DND-41 (cell line): ENCODE results near the gene RMND5B.
A peak's percentile ranks its signal among the peaks of the same experiment; 100 is the strongest.

Experiments used
- ATAC-seq: fragments of 200-7000 bp; cut with Tn5 transposase; 3 replicates; pipeline ENCODE4 v1.9.1; 2021; ENCODE audit warnings: low read depth; ENCODE audit not compliant: insufficient read depth
- DNase-seq: peaks from one replicate; pipeline ENCODE4 v3.0.0-alpha.2; 2020
- H2AFZ ChIP-seq: 2 replicates; pipeline ENCODE4 v1.6.0; 2012; ENCODE audit warnings: low read depth, low read length
- H3K27ac ChIP-seq: 2 replicates; pipeline ENCODE4 v1.5.1; 2012; ENCODE audit warnings: low read length, inconsistent platforms
- H3K27me3 ChIP-seq: fragments of 200-600 bp; sonication (generic); 2 replicates; pipeline ENCODE4 v1.6.0; 2012; ENCODE audit warnings: low read length, mild to moderate bottlenecking, inconsistent platforms; ENCODE audit not compliant: insufficient read depth, poor library complexity
- H3K36me3 ChIP-seq: 2 replicates; pipeline ENCODE4 v1.5.1; 2012; ENCODE audit warnings: low read length, inconsistent platforms; ENCODE audit not compliant: insufficient read depth
- H3K4me1 ChIP-seq: 2 replicates; pipeline ENCODE4 v1.5.1; 2012; ENCODE audit warnings: mild to moderate bottlenecking, low read length; ENCODE audit not compliant: insufficient read depth
- H3K4me2 ChIP-seq: 2 replicates; pipeline ENCODE4 v1.6.0; 2012; ENCODE audit warnings: mild to moderate bottlenecking, moderate library complexity, low read length, inconsistent platforms; ENCODE audit not compliant: insufficient read depth
- H3K4me3 ChIP-seq, 2 experiments: fragments of 200-600 bp in 1 of 2; shearing (Covaris generic) in 1 of 2; 2 replicates each; pipeline ENCODE4 v1.5.1; 2012 to 2016; ENCODE audit warnings: inconsistent platforms in 2 of 2, low read length in 2 of 2, mild to moderate bottlenecking in 2 of 2, low read depth in 1 of 2, moderate library complexity in 1 of 2
- H3K79me2 ChIP-seq: 2 replicates; pipeline ENCODE4 v1.6.0; 2012; ENCODE audit warnings: low read length, inconsistent platforms; ENCODE audit not compliant: insufficient read depth
- H3K9ac ChIP-seq: 2 replicates; pipeline ENCODE4 v1.6.0; 2012; ENCODE audit warnings: low read depth, mild to moderate bottlenecking, inconsistent platforms, low read length, moderate library complexity
- H3K9me3 ChIP-seq: 2 replicates; pipeline ENCODE4 v1.5.1; 2012; ENCODE audit warnings: low read length, moderate library complexity, mild to moderate bottlenecking, inconsistent platforms; ENCODE audit not compliant: insufficient read depth, severe bottlenecking
- H4K20me1 ChIP-seq: 2 replicates; pipeline ENCODE4 v1.6.0; 2012; ENCODE audit warnings: low read length; ENCODE audit not compliant: insufficient read depth
- EZH2 ChIP-seq: IDR thresholded peaks from 3 replicates; pipeline ENCODE4 v1.6.1; 2012; ENCODE audit warnings: borderline replicate concordance, low read depth, mild to moderate bottlenecking, moderate library complexity, low read length, inconsistent platforms; ENCODE audit not compliant: severe bottlenecking
- TF ChIP-seq, protein P1 (sequence below): IDR thresholded peaks from 2 replicates; pipeline ENCODE4 v1.5.1; 2012; ENCODE audit warnings: borderline replicate concordance, low read length, moderate library complexity, mild to moderate bottlenecking; ENCODE audit not compliant: poor library complexity, severe bottlenecking; ENCODE audit errors: extremely low read depth

RMND5B gene

DNA sequence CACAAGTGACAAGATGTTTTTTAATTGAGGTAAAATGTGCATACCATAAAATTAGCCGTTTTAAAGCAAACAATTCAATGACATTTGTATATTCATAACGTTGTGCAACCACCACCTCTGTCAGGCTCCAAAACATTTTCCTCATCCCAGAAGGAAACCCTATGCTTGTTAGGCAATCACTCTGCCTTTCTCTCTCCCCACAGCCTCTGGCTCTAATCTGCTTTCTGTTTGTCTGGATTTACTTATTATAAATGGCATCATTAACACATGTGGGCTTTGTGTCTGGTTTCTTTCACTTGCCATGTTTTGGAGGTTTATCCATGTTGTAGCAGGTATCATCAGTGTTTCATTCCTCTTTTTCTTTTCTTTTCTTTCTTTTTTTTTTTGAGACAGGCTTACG is 18.9 kb upstream of the RMND5B start:
- H3K27me3 ChIP-seq = peaks cover 46% of the 10 kb centered on the region
- TF ChIP-seq, protein P1, sequence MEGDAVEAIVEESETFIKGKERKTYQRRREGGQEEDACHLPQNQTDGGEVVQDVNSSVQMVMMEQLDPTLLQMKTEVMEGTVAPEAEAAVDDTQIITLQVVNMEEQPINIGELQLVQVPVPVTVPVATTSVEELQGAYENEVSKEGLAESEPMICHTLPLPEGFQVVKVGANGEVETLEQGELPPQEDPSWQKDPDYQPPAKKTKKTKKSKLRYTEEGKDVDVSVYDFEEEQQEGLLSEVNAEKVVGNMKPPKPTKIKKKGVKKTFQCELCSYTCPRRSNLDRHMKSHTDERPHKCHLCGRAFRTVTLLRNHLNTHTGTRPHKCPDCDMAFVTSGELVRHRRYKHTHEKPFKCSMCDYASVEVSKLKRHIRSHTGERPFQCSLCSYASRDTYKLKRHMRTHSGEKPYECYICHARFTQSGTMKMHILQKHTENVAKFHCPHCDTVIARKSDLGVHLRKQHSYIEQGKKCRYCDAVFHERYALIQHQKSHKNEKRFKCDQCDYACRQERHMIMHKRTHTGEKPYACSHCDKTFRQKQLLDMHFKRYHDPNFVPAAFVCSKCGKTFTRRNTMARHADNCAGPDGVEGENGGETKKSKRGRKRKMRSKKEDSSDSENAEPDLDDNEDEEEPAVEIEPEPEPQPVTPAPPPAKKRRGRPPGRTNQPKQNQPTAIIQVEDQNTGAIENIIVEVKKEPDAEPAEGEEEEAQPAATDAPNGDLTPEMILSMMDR = no peak
- TF ChIP-seq EZH2 = no peak
- no peak overlapping the region for H3K4me2 ChIP-seq
- H3K79me2 ChIP-seq = no peaks in the 10 kb centered on the region
- no peak for DNase-seq
- H3K4me1 ChIP-seq = peaks cover 31% of the 10 kb centered on the region
- no peaks in the 10 kb centered on the region for H3K36me3 ChIP-seq
- no peak overlapping the region for H3K9ac ChIP-seq
- H3K27ac ChIP-seq = no peak overlapping the region
- H3K9me3 ChIP-seq = peaks cover 5% of the 10 kb centered on the region
- no peak for ATAC-seq
- H2AFZ ChIP-seq = no peak overlapping the region
- H3K4me3 ChIP-seq = no peak overlapping the region
- H4K20me1 ChIP-seq = peaks cover 10% of the 10 kb centered on the region

DNA sequence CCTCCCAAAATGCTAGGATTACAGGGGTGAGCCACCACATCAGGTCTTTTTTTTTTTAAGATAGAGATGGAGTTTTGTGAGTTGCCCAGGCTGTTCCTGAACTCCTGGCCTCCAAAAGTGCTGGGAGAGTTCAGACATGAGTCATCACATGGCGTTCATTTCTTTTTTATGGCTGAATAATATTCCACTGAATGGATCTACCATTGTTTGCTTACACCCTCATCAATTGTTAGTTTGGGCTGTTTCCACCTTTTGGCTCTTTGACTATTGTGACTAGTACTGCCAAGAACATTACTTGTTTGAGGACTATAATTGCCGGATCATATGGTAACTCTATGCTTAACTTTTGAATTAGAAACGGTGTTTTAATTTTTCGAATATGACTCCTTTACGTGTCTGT is 18.3 kb upstream of the RMND5B start:
- no peak overlapping the region for H3K4me3 ChIP-seq
- no peak overlapping the region for H3K9ac ChIP-seq
- H3K36me3 ChIP-seq = no peaks in the 10 kb centered on the region
- H3K79me2 ChIP-seq = no peaks in the 10 kb centered on the region
- H3K9me3 ChIP-seq = peaks cover 5% of the 10 kb centered on the region
- TF ChIP-seq, protein P1 = no peak
- TF ChIP-seq EZH2 = no peak
- H2AFZ ChIP-seq = no peak overlapping the region
- no peak overlapping the region for H3K27ac ChIP-seq
- no peak overlapping the region for H3K4me2 ChIP-seq
- peaks cover 37% of the 10 kb centered on the region for H3K4me1 ChIP-seq
- H3K27me3 ChIP-seq = peaks cover 50% of the 10 kb centered on the region
- DNase-seq (no peak), ATAC-seq (no peak)
- H4K20me1 ChIP-seq = peaks cover 10% of the 10 kb centered on the region

DNA sequence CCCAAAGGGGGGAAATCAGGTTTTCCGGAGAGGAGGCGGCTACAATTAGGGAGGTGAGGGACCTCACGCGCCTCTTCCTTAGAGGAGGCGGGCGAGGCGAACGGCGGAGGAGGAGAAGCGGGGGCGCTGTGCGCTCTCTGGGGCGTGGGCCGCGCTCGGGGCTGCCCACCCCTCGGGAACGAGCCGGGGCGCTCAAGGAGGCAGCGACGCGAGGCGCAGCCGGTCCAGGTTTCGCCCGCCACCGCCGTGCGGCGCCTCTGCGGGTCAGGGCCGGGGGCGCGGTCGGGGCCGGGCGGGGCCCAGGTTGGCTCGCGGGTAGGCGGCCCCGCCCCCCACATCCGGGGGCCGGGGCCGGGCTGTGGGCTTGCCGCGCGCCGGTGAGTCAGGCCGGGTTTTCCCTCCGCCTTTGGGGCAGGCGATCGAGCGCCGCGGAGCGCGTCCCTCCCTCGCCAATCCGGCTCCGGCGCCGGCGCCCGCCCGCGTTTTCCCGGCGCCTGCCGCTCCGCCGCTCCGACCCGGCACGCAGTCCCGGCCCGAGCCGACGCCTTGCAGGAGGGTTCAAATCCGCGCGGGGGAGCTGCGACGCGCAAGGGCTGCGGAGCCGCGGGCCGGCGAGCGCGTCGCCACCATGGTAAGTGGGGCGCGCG is 17.6 kb upstream of the RMND5B start, which contains the start of gene N4BP3:
TSS of gene N4BP3 (plus strand) at position 392 of the 647 bp plus-strand sequence. CDS start 6,052 bp downstream, outside the sequence.
- peaks cover 44% of the 10 kb centered on the region for H3K4me1 ChIP-seq
- peak within 1 kb of the TSS in 1 of 2 experiments; percentile 50; a peak in 2 of 4 replicates for H3K4me3 ChIP-seq
- peaks cover 5% of the 10 kb centered on the region for H3K9me3 ChIP-seq
- H4K20me1 ChIP-seq = peaks cover 10% of the 10 kb centered on the region
- H3K79me2 ChIP-seq = no peaks in the 10 kb centered on the region
- H3K4me2 ChIP-seq = peak within 1 kb of the TSS; percentile 65
- ATAC-seq = peak; percentile 76
- H3K27ac ChIP-seq = no peak within 1 kb of the TSS
- H3K36me3 ChIP-seq = no peaks in the 10 kb centered on the region
- TF ChIP-seq EZH2 = peak; percentile 69
- TF ChIP-seq, protein P1 = no peak
- DNase-seq = peak; percentile 71
- peaks cover 50% of the 10 kb centered on the region for H3K27me3 ChIP-seq
- H3K9ac ChIP-seq = peak within 1 kb of the TSS; percentile 15; the same call in 1 of the 2 replicates
- H2AFZ ChIP-seq = no peak within 1 kb of the TSS
